GM23248 (cell line): ENCODE measurements around the gene SESN1.

Source experiments
- EZH2 ChIP-seq: fragments of 200-600 bp; sonication (generic); IDR thresholded peaks from 2 replicates; pipeline ENCODE4 v1.6.1; 2018; ENCODE audit warnings: antibody characterized with exemption, mild to moderate bottlenecking; ENCODE audit not compliant: insufficient read depth, poor library complexity, severe bottlenecking
- EZH2phosphoT487 ChIP-seq: fragments of 200-600 bp; sonication (generic); IDR thresholded peaks from 2 replicates; pipeline ENCODE4 v1.6.1; 2018; ENCODE audit warnings: antibody characterized with exemption, moderate library complexity, mild to moderate bottlenecking, low read depth; ENCODE audit not compliant: insufficient read depth

- TF ChIP-seq EZH2 (no peak), EZH2phosphoT487 (no peak)
These were observed 150.6 kb downstream of the SESN1 start for GRCh38 chr6:108944071-108944470.
